Liver (tissue), 9 donors: ENCODE measurements around the gene FN1. TPM values are rescaled to one million over a fixed set of nuclear protein-coding genes. Genes with fewer than 3 reads are reported as not detected.

Source experiments
- DNase-seq: peaks from one replicate; pipeline ENCODE4 v3.0.0-alpha.2; 2017; ENCODE audit warnings: low spot score
- H3K27ac ChIP-seq, 2 donors: one replicate each; pipeline ENCODE4 v1.7.0; 2013; ENCODE audit warnings: inconsistent platforms in 2 of 2, low read length in 2 of 2, control low read depth in 1 of 2, low read depth in 1 of 2, mild to moderate bottlenecking in 1 of 2
- H3K27me3 ChIP-seq, 4 donors: one replicate each; pipeline versions ENCODE4 v1.6.1 to v1.7.0; 2013; ENCODE audit warnings: low read length in 3 of 4, inconsistent platforms in 1 of 4, mild to moderate bottlenecking in 1 of 4, moderate library complexity in 1 of 4; ENCODE audit not compliant: control insufficient read depth in 4 of 4, insufficient read depth in 4 of 4
- H3K36me3 ChIP-seq, 4 donors: one replicate each; pipeline versions ENCODE4 v1.6.1 to v1.7.0; 2013; ENCODE audit warnings: low read length in 3 of 4, mild to moderate bottlenecking in 3 of 4, low read depth in 1 of 4, moderate library complexity in 1 of 4; ENCODE audit not compliant: control insufficient read depth in 4 of 4, insufficient read depth in 3 of 4
- H3K4me1 ChIP-seq, 4 donors: one replicate each; pipeline versions ENCODE4 v1.6.1 to v1.7.0; 2013; ENCODE audit warnings: low read length in 3 of 4, mild to moderate bottlenecking in 3 of 4, moderate library complexity in 1 of 4; ENCODE audit not compliant: control insufficient read depth in 4 of 4, insufficient read depth in 4 of 4
- H3K4me3 ChIP-seq, 3 donors: one replicate each; pipeline versions ENCODE4 v1.6.1 to v1.7.0; 2013; ENCODE audit warnings: low read length in 3 of 3, control low read depth in 1 of 3, low read depth in 1 of 3, mild to moderate bottlenecking in 1 of 3
- H3K9ac ChIP-seq, 2 donors: one replicate each; pipeline ENCODE4 v1.7.0; 2013; ENCODE audit warnings: low read length in 2 of 2, mild to moderate bottlenecking in 2 of 2, moderate library complexity in 2 of 2, control low read depth in 1 of 2, low read depth in 1 of 2
- H3K9me3 ChIP-seq, 4 donors: one replicate each; pipeline versions ENCODE4 v1.6.1 to v1.7.0; 2013; ENCODE audit warnings: low read length in 3 of 4; ENCODE audit not compliant: control insufficient read depth in 4 of 4
- ATF3 ChIP-seq: IDR thresholded peaks from 2 replicates; pipeline ENCODE4 v1.6.1; 2016; ENCODE audit warnings: antibody characterized with exemption
- EGR1 ChIP-seq, 2 donors: IDR thresholded peaks; 2 replicates each; pipeline ENCODE4 v1.6.1; 2016 to 2018; ENCODE audit warnings: antibody characterized with exemption in 2 of 2, low read depth in 2 of 2
- FOXA1 ChIP-seq: IDR thresholded peaks from 2 replicates; pipeline ENCODE4 v1.6.1; 2016; ENCODE audit warnings: antibody characterized with exemption
- FOXA2 ChIP-seq: IDR thresholded peaks from 2 replicates; pipeline ENCODE4 v1.6.1; 2016; ENCODE audit warnings: antibody characterized with exemption
- GABPA ChIP-seq, 2 donors: IDR thresholded peaks in 1 of 2; conservative IDR thresholded peaks in 1 of 2; 2 replicates each; pipeline ENCODE4 v1.6.1; 2016; ENCODE audit warnings: antibody characterized with exemption in 2 of 2, mild to moderate bottlenecking in 1 of 2, moderate library complexity in 1 of 2
- HNF4A ChIP-seq, 2 donors: conservative IDR thresholded peaks; 2 replicates each; pipeline ENCODE4 v1.6.1; 2016; ENCODE audit warnings: antibody characterized with exemption in 2 of 2, mild to moderate bottlenecking in 2 of 2
- HNF4G ChIP-seq: IDR thresholded peaks from 2 replicates; pipeline ENCODE4 v1.6.1; 2016; ENCODE audit warnings: antibody characterized with exemption
- JUND ChIP-seq, 2 donors: IDR thresholded peaks; 2 replicates each; pipeline ENCODE4 v1.6.1; 2016; ENCODE audit warnings: antibody characterized with exemption in 2 of 2
- MAX ChIP-seq: IDR thresholded peaks from 2 replicates; pipeline ENCODE4 v1.6.1; 2016; ENCODE audit warnings: antibody characterized with exemption
- NR2F2 ChIP-seq: IDR thresholded peaks from 2 replicates; pipeline ENCODE4 v1.6.1; 2016; ENCODE audit warnings: antibody characterized with exemption
- RAD21 ChIP-seq, 2 donors: IDR thresholded peaks; 2 replicates each; pipeline ENCODE4 v1.6.1; 2016; ENCODE audit warnings: antibody characterized with exemption in 2 of 2, mild to moderate bottlenecking in 2 of 2
- REST ChIP-seq: IDR thresholded peaks from 2 replicates; pipeline ENCODE4 v1.6.1; 2016; ENCODE audit warnings: antibody characterized with exemption, mild to moderate bottlenecking
- RXRA ChIP-seq, 2 donors: IDR thresholded peaks; 2 replicates each; pipeline ENCODE4 v1.6.1; 2017 to 2018; ENCODE audit warnings: antibody characterized with exemption in 2 of 2, mild to moderate bottlenecking in 1 of 2
- SP1 ChIP-seq: IDR thresholded peaks from 2 replicates; pipeline ENCODE4 v1.6.1; 2018; ENCODE audit warnings: antibody characterized with exemption, mild to moderate bottlenecking
- TAF1 ChIP-seq: conservative IDR thresholded peaks from 2 replicates; pipeline ENCODE4 v1.6.1; 2016; ENCODE audit warnings: antibody characterized with exemption, mild to moderate bottlenecking
- YY1 ChIP-seq: IDR thresholded peaks from 2 replicates; pipeline ENCODE4 v1.6.1; 2016; ENCODE audit warnings: antibody characterized with exemption, mild to moderate bottlenecking
- ZBTB33 ChIP-seq: IDR thresholded peaks from 2 replicates; pipeline ENCODE4 v1.6.1; 2016; ENCODE audit warnings: antibody characterized with exemption
- WGBS: extraction: QIAGEN DNeasy Blood & Tissue Kit; methylation state at CpG from one replicate; pipeline ENCODE4 v1.1.7; 2013; 5-methylcytosine and 5-hydroxymethylcytosine counted together
- polyA plus RNA-seq, 2 donors: library from polyadenylated mRNA; stranded (reverse) in 1 of 2; unstranded in 1 of 2; fragments of 200-250 nt in 1 of 2; fragments of >200 nt in 1 of 2; fragmentation: Nextera tagmentation in 1 of 2; extraction: Ambion mirVana in 1 of 2; gene quantifications; one replicate each; pipeline versions ENCODE4 v1.2.1 to v1.2.3, GENCODE V29; 2013 to 2015
- total RNA-seq, 2 donors: library from RNA; depleted of rRNA; stranded (reverse); fragments of >200 nt; gene quantifications; one replicate each; pipeline ENCODE4 v1.2.3, GENCODE V29; 2014
- TF ChIP-seq, protein P1 (sequence below): fragments of 150-350 bp; IDR thresholded peaks from 2 replicates; pipeline ENCODE4 v1.5.1; 2017; ENCODE audit warnings: improper control_type of control experiment, low read depth, low read length; ENCODE audit not compliant: missing input control
- donor health status: healthy.
- donor health status: healthy.
- donor health status: healthy.
- donor health status: healthy.
- donor health status: healthy.

FN1 gene
- total and polyA plus RNA-seq, 4 donors, result 545 to 1,402 (median 837) TPM

GRCh38 chr2:215419769-215420470 lies 15.9 kb downstream of the FN1 start:
- peaks cover 5 to 44% (median 28%) of the 10 kb centered on the region in 4 donors for H3K36me3 ChIP-seq
- H3K4me3 ChIP-seq, result no peak overlapping the region
- no peak overlapping the region for H3K9ac ChIP-seq
- 38% methylated on average over 7 of the region's 7 CpGs for WGBS
- no peaks in the 10 kb centered on the region for H3K27me3 ChIP-seq
- H3K27ac ChIP-seq, result peak overlapping the region; percentile 24 to 66
- peaks cover 8 to 90% (median 72%) of the 10 kb centered on the region in 4 donors for H3K4me1 ChIP-seq
- no peak for DNase-seq
- no peaks in the 10 kb centered on the region for H3K9me3 ChIP-seq
- TF ChIP-seq TAF1 (no peak), REST (no peak), HNF4G (no peak)

- Histone ChIP-seq H3K9ac (peak overlapping the region in 1 of 2 donors; percentile 7), H3K4me1 (peaks cover 9 to 93% (median 76%) of the 10 kb centered on the region in 4 donors), H3K9me3 (no peaks in the 10 kb centered on the region), H3K4me3 (no peak overlapping the region), H3K27ac (peak overlapping the region; percentile 75), H3K36me3 (peaks cover 5 to 36% (median 23%) of the 10 kb centered on the region in 4 donors), H3K27me3 (no peaks in the 10 kb centered on the region)
- no peak for TF ChIP-seq HNF4G
- TF ChIP-seq ATF3, result no peak
- TF ChIP-seq JUND (IDR thresholded peaks at IDR 0.05), result no peak
- TF ChIP-seq HNF4A (conservative IDR thresholded peaks at IDR 0.05), result no peak
- TF ChIP-seq NR2F2, result no peak
- no peak for TF ChIP-seq ZBTB33
- TF ChIP-seq FOXA1, result no peak
- TF ChIP-seq TAF1, result no peak
- no peak for TF ChIP-seq GABPA (IDR thresholded peaks at IDR 0.05 in 1 of 2, conservative IDR thresholded peaks at IDR 0.05 in 1 of 2)
- no peak for TF ChIP-seq FOXA2
- TF ChIP-seq, protein P1, sequence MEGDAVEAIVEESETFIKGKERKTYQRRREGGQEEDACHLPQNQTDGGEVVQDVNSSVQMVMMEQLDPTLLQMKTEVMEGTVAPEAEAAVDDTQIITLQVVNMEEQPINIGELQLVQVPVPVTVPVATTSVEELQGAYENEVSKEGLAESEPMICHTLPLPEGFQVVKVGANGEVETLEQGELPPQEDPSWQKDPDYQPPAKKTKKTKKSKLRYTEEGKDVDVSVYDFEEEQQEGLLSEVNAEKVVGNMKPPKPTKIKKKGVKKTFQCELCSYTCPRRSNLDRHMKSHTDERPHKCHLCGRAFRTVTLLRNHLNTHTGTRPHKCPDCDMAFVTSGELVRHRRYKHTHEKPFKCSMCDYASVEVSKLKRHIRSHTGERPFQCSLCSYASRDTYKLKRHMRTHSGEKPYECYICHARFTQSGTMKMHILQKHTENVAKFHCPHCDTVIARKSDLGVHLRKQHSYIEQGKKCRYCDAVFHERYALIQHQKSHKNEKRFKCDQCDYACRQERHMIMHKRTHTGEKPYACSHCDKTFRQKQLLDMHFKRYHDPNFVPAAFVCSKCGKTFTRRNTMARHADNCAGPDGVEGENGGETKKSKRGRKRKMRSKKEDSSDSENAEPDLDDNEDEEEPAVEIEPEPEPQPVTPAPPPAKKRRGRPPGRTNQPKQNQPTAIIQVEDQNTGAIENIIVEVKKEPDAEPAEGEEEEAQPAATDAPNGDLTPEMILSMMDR, result no peak
- TF ChIP-seq MAX, result no peak
- no peak for TF ChIP-seq RXRA (IDR thresholded peaks at IDR 0.05)
- no peak for TF ChIP-seq EGR1 (IDR thresholded peaks at IDR 0.05; ENCODE audit: low read depth in 2 of 2)
- TF ChIP-seq RAD21 (IDR thresholded peaks at IDR 0.05), result no peak
- TF ChIP-seq YY1, result no peak
- TF ChIP-seq SP1, result no peak
- TF ChIP-seq REST, result no peak
- 32% methylated on average over 3 of the region's 3 CpGs for WGBS
- no peak for DNase-seq
These were observed 16.8 kb downstream of the FN1 start for GRCh38 chr2:215419113-215419512.
